ENCODE data around the gene PTH2.

DNA sequence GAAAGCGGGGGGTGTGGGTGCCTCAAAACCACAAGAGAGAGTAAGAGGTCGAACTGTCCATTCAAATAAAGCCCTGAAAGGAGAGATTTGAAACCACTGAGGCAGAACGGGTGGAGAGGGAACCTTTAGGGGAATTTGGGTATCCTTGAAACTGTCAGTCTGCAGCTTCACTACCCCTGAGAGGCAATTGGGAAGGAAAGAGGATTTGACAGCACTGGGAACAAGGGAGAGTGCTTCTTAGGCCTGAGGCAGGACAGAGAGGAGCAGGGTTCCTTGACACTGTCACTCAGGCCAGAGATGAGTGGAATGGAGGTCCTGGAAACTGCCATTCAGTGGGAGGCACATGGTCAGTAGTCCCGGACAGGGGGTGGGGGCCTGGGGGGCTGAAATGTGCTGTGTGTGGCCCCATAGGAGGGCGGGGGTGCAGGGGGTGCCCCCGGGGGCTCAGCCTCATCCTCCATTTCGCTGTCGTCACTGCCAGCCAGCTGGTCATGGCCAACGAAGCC, 7.0 kb upstream of the PTH2 start:
- TF ChIP-seq, protein P1, sequence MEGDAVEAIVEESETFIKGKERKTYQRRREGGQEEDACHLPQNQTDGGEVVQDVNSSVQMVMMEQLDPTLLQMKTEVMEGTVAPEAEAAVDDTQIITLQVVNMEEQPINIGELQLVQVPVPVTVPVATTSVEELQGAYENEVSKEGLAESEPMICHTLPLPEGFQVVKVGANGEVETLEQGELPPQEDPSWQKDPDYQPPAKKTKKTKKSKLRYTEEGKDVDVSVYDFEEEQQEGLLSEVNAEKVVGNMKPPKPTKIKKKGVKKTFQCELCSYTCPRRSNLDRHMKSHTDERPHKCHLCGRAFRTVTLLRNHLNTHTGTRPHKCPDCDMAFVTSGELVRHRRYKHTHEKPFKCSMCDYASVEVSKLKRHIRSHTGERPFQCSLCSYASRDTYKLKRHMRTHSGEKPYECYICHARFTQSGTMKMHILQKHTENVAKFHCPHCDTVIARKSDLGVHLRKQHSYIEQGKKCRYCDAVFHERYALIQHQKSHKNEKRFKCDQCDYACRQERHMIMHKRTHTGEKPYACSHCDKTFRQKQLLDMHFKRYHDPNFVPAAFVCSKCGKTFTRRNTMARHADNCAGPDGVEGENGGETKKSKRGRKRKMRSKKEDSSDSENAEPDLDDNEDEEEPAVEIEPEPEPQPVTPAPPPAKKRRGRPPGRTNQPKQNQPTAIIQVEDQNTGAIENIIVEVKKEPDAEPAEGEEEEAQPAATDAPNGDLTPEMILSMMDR (optimal IDR thresholded peaks at IDR 0.05 in 1 of 3, IDR thresholded peaks at IDR 0.05 in 1 of 3, conservative IDR thresholded peaks at IDR 0.05 in 1 of 3; ENCODE audit: extremely low read depth in 1 of 3, insufficient read depth in 2 of 3, low read length in 3 of 3) = no peak
- no peak for TF ChIP-seq EZH2 (IDR thresholded peaks at IDR 0.05; ENCODE audit: low read length)

Data from keratinocyte (primary cell).